HL-60 (cell line): ENCODE results near the gene PAM16.

Source experiments
- GABPA ChIP-seq: IDR thresholded peaks from 2 replicates; pipeline ENCODE4 v1.6.1; 2012; ENCODE audit warnings: low read depth
- POLR2AphosphoS5 ChIP-seq: IDR thresholded peaks from 2 replicates; pipeline ENCODE4 v1.6.1; 2012; ENCODE audit warnings: low read depth
- TF ChIP-seq, protein P1 (sequence below): IDR thresholded peaks from one replicate; pipeline ENCODE4 v1.5.1; 2011; ENCODE audit warnings: low read length, control low read depth, inconsistent platforms; ENCODE audit not compliant: insufficient read depth

DNA sequence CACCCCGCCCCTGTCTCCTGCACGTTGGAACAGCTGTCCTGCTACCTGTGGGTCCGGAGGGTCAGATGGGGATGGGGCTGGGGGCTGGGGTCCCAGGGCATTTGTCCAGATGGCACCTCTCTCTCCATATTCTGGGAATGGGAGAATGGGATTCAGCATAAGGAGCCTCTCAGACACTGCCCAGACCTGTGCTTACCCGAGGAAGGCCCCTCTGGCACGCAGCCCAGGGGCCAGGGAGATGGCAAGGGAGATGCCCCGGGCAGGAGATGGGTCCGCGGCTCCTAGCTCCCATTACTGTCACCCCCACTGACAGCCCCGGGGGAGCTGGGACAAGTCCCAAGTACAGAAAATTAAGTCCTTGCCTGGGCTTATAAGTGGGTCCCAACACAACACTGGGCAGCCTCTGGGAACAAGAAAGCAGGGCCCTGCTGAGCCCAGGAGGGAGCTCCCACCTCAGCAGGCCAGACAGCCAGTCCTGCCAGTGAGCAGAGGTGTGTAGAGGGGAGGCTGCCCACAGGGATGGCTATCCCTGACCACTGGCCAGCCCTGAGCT, 22.3 kb upstream of the PAM16 start:
- TF ChIP-seq POLR2AphosphoS5 (no peak), GABPA (no peak)
- TF ChIP-seq, protein P1, sequence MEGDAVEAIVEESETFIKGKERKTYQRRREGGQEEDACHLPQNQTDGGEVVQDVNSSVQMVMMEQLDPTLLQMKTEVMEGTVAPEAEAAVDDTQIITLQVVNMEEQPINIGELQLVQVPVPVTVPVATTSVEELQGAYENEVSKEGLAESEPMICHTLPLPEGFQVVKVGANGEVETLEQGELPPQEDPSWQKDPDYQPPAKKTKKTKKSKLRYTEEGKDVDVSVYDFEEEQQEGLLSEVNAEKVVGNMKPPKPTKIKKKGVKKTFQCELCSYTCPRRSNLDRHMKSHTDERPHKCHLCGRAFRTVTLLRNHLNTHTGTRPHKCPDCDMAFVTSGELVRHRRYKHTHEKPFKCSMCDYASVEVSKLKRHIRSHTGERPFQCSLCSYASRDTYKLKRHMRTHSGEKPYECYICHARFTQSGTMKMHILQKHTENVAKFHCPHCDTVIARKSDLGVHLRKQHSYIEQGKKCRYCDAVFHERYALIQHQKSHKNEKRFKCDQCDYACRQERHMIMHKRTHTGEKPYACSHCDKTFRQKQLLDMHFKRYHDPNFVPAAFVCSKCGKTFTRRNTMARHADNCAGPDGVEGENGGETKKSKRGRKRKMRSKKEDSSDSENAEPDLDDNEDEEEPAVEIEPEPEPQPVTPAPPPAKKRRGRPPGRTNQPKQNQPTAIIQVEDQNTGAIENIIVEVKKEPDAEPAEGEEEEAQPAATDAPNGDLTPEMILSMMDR, result no peak
